MV-4-11 (cell line): ENCODE measurements around the gene PBX3.
"Not testable (repeated sequence)": the region's sequence is repeated elsewhere in the genome, so short reads cannot be mapped to it uniquely, and the experiment has no call there.

Source experiments
- DNase-seq: peaks from one replicate; lab custom pipeline; 2025; lab: John Stamatoyannopoulos, UW

The PBX3 gene

GRCh38 chr9:125823874-125824406 lies 76.8 kb downstream of the PBX3 start:
- DNase-seq: not testable (repeated sequence)

GRCh38 chr9:125825762-125826161 lies 78.6 kb downstream of the PBX3 start:
- DNase-seq: no peak

- no peak for DNase-seq
Observed at GRCh38 chr9:125826850-125827249, 79.7 kb downstream of the PBX3 start.

- DNase-seq: no peak
Observed at GRCh38 chr9:125829743-125830142, 82.6 kb downstream of the PBX3 start.

- DNase-seq: no peak
Observed at GRCh38 chr9:125831054-125831453, 83.9 kb downstream of the PBX3 start.

GRCh38 chr9:125831616-125832015 lies 84.4 kb downstream of the PBX3 start:
- DNase-seq: no peak

GRCh38 chr9:125835655-125836054 lies 88.5 kb downstream of the PBX3 start:
- DNase-seq: no peak

GRCh38 chr9:125839317-125839716 lies 92.1 kb downstream of the PBX3 start:
- peak; percentile 65 for DNase-seq

- no peak for DNase-seq
Observed at GRCh38 chr9:125841444-125841843, 94.3 kb downstream of the PBX3 start.

- no peak for DNase-seq
Observed at GRCh38 chr9:125842242-125842641, 95.1 kb downstream of the PBX3 start.

- no peak for DNase-seq
Observed at GRCh38 chr9:125843646-125844045, 96.5 kb downstream of the PBX3 start.

GRCh38 chr9:125844611-125845010 lies 97.4 kb downstream of the PBX3 start:
- no peak for DNase-seq

GRCh38 chr9:125845271-125845808 lies 98.2 kb downstream of the PBX3 start:
- no peak for DNase-seq

- DNase-seq: no peak
Observed at GRCh38 chr9:125847735-125848134, 100.6 kb downstream of the PBX3 start.

GRCh38 chr9:125850106-125850632 lies 103.0 kb downstream of the PBX3 start:
- DNase-seq: no peak

GRCh38 chr9:125850763-125851162 lies 103.6 kb downstream of the PBX3 start:
- DNase-seq: no peak

- DNase-seq: no peak
Observed at GRCh38 chr9:125851979-125852378, 104.8 kb downstream of the PBX3 start.

- DNase-seq: no peak
Observed at GRCh38 chr9:125852386-125852785, 105.2 kb downstream of the PBX3 start.

- no peak for DNase-seq
Observed at GRCh38 chr9:125854553-125855275, 107.5 kb downstream of the PBX3 start.

GRCh38 chr9:125856331-125856730 lies 109.2 kb downstream of the PBX3 start:
- DNase-seq: no peak

- DNase-seq: no peak
Observed at GRCh38 chr9:125861405-125862058, 114.4 kb downstream of the PBX3 start.

- DNase-seq: no peak
Observed at GRCh38 chr9:125863923-125864322, 116.8 kb downstream of the PBX3 start.
